Right cardiac atrium (tissue), 5 donors: Measurements from ENCODE around the gene MT3. TPM values are rescaled to one million over a fixed set of nuclear protein-coding genes. Genes with fewer than 3 reads are reported as not detected.
A peak's percentile ranks its signal among the peaks of the same experiment; 100 is the strongest.
"Not testable (repeated sequence)": the region's sequence is repeated elsewhere in the genome, so short reads cannot be mapped to it uniquely, and the experiment has no call there.

Experiments
- ATAC-seq, 2 donors: fragments of 200-7000 bp; cut with Tn5 transposase; one replicate each; pipeline versions ENCODE4 v1.8.0 to v1.9.1; 2020; ENCODE audit warnings: moderate library complexity in 2 of 2, mild to moderate bottlenecking in 1 of 2
- DNase-seq, 3 donors: peaks; one replicate each; pipeline ENCODE4 v3.0.0-alpha.2; 2020
- H3K27ac ChIP-seq: one replicate; pipeline ENCODE4 v1.5.1; 2013; ENCODE audit warnings: mild to moderate bottlenecking, low read length, control low read depth, moderate library complexity
- H3K27me3 ChIP-seq: one replicate; pipeline ENCODE4 v1.6.1; 2013; ENCODE audit not compliant: control insufficient read depth, insufficient read depth
- H3K4me1 ChIP-seq: one replicate; pipeline ENCODE4 v1.6.1; 2013; ENCODE audit warnings: low read length; ENCODE audit not compliant: control insufficient read depth, insufficient read depth
- H3K4me3 ChIP-seq: one replicate; pipeline ENCODE4 v1.5.1; 2013; ENCODE audit warnings: low read length, control low read depth
- H3K9me3 ChIP-seq: one replicate; pipeline ENCODE4 v1.6.1; 2013; ENCODE audit warnings: low read length; ENCODE audit not compliant: control insufficient read depth
- WGBS: extraction: QIAGEN DNeasy Blood & Tissue Kit; methylation state at CpG from one replicate; pipeline ENCODE4 v1.1.7; 2013; 5-methylcytosine and 5-hydroxymethylcytosine counted together
- intact Hi-C, 4 donors: fragments of 100-400 bp; cut with DNase I; formaldehyde crosslinking; loops; one replicate each; pipeline versions ENCODE4 v1.11.0 to v1.14.0; 2022 to 2023
- polyA plus RNA-seq: library from polyadenylated mRNA; stranded (reverse); fragments of 200-250 nt; gene quantifications from one replicate; pipeline ENCODE4 v1.2.3, GENCODE V29; 2013
- total RNA-seq, 4 donors: library from RNA; stranded (reverse); fragmentation: NEBNext Ultra II Directional; extraction: Animal tissue kit (Norgen Biotek cat#: 25700); gene quantifications; one replicate each; pipeline ENCODE4 v1.2.1, GENCODE V29; 2021
- donor health status: healthy with polysubstance abuse.
- donor health status: DM: no; HTN: yes; CAD: no.
- donor health status: DM: no; HTN: no; CAD: no.
- donor health status: DM: no; HTN: yes; CAD: no; lungs with severe emphysema.
- donor health status: DM: yes; HTN: yes; CAD: no.

The MT3 gene
- total and polyA plus RNA-seq, 5 donors: 2.0 to 24.7 (median 3.5) TPM

DNA sequence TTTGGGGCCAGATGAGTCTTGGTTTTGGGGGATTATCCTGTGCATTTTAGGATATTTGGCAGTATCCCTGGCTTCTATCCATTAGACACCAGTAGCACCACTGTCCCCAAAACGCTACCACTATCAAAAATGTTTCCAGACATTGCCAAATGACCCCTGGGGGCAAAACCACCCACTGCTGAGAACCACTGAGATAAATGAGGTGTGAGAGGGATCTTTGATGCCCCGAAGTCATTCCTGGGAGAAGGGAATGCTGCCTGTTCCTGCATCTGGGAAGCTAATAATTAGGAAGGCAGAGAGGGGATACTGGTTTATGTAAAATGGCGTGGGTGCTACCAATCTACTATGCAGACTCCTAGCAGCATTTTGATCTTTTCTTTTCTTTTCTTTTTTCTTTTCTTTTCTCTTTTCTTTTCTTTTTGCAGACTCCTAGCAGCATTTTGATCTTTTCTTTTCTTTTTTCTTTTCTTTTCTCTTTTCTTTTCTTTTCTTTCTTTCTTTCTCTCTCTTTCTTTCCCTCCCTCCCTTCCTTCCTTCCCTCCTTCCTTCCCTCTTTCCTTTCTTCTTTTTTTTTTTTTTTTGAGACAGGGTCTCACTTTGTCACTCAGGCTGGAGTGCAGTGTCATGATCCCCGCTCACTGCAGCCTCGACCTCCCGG lies 8.8 kb upstream of the MT3 start:
- intact Hi-C loops: no loop called here
- ATAC-seq: no peak

DNA sequence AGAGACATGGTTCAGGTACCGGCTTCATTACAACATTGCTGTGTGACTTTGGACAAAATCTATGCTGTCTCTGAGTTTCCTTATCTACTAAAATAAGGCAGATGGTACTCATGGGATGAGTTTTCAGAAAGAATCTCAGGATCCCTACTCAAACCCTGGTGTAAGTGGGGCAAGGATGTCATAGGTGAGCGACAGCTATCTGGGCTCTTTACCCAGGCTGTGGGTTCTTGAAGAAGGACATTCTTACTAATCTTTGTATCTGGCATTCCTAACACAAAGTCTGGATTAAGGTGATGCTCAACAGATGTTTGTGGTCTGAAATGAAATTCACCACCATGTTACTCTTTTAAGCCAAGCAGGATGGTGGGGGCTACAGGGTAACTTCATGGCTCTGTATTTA lies 6.4 kb upstream of the MT3 start:
- H3K27me3 ChIP-seq: not testable (repeated sequence)
- WGBS: 86% methylated on average over 2 of the region's 2 CpGs

More for the DNA sequence above, 8.8 kb upstream of the MT3 start:
- Histone ChIP-seq H3K27ac (no peak overlapping the region), H3K27me3 (no peaks in the 10 kb centered on the region), H3K4me3 (no peak overlapping the region), H3K9me3 (no peaks in the 10 kb centered on the region), H3K4me1 (no peaks in the 10 kb centered on the region)
- 65% methylated on average over 6 of the region's 6 CpGs for WGBS
- DNase-seq: no peak

DNA sequence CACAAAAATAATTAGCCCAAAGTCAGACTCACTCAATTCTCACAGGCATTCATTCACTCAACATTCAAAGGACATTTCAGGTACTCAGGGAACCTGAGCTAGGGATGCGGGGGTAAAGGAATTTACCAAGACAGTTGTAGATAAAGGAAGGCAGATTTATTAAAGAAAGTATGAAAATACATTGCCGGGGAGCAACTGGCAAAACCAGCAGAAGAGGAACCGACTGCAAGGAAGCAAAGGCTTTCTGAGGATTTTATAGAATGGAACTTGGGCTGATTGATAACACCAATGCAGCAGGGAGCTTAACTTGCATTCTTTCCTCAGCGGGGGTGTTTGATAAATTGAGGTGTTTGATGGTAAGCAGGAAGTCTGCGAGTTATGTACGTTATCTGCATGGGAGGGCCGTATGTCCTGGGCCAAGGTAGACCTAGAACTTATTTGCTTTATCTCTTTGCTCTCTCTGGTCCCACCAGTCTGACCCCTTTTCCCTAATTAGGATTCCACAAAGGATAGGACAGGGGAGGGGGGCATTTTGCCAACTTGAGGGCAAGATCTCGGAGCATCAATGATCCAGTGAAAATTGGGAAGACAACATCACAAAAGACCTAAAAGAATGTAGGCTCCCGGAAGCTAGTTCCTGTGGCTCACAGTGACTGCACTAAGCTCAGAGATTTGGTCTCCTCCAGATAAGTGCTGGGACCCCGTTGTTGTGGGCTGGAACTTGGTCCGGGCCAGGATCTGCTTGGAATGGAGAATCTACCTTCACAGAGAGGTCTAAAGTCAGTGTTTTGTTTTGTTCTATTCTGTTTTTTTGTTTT lies 5.8 kb upstream of the MT3 start:
- 48% methylated on average over 11 of the region's 11 CpGs for WGBS
- intact Hi-C loops: no loop called here
- H3K4me1 ChIP-seq: no peaks in the 10 kb centered on the region
- no peaks in the 10 kb centered on the region for H3K9me3 ChIP-seq
- H3K4me3 ChIP-seq: no peak overlapping the region
- no peaks in the 10 kb centered on the region for H3K27me3 ChIP-seq
- ATAC-seq (no peak), DNase-seq (no peak)
- no peak overlapping the region for H3K27ac ChIP-seq

More for the DNA sequence above, 6.4 kb upstream of the MT3 start:
- H3K4me1 ChIP-seq, H3K9me3 ChIP-seq, DNase-seq, intact Hi-C loops, H3K27ac ChIP-seq, ATAC-seq, H3K4me3 ChIP-seq: not testable (repeated sequence)

DNA sequence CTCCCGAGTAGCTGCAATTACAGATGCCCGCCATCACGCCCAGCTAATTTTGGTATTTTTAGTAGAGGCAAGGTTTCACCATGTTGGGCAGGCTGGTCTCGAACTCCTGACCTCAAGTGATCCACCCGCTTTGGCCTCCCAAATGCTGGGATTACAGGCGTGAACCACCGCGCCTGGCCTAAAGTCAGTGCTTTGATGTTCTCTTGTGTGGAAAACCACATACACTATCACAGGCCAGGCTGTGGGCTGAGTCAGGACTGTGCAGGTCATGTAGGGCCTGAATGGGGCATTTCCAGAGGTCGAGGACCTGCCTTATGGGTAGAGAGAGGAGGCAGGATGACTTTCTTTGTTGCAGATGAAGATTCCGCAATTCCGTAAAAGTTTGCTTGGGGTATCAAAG lies 5.1 kb upstream of the MT3 start:
- intact Hi-C loops: no loop called here
- no peaks in the 10 kb centered on the region for H3K9me3 ChIP-seq

DNA sequence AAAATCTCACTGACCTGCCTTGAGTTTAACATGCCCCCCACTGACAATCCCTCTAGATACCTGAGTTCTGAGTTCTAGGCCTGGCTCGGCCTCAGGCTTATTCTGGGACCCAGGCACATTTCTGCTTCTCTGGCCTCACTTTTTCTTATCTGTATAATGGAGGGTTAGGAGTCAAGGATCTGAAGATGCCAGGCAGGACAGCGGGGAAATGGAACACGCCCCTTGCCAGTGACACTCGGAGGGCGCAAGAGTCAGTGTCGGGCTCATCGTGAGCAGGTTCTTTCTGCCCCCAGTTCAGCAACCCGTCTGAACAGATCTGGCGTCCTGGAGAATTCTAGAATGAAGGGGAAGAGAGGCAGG lies 567 bp upstream of the MT3 start:
- no peak for DNase-seq
- 32% methylated on average over 9 of the region's 9 CpGs for WGBS
- ATAC-seq: no peak
- Histone ChIP-seq H3K4me3 (peak overlapping the region; percentile 28), H3K27me3 (no peaks in the 10 kb centered on the region), H3K4me1 (no peaks in the 10 kb centered on the region), H3K27ac (no peak overlapping the region), H3K9me3 (no peaks in the 10 kb centered on the region)
- intact Hi-C loops: no loop called here

More for the DNA sequence above, 5.1 kb upstream of the MT3 start:
- ATAC-seq (no peak), DNase-seq (no peak)
- H3K4me3 ChIP-seq: no peak overlapping the region
- no peak overlapping the region for H3K27ac ChIP-seq
- no peaks in the 10 kb centered on the region for H3K4me1 ChIP-seq
- no peaks in the 10 kb centered on the region for H3K27me3 ChIP-seq
- 85% methylated on average over 11 of the region's 11 CpGs for WGBS

DNA sequence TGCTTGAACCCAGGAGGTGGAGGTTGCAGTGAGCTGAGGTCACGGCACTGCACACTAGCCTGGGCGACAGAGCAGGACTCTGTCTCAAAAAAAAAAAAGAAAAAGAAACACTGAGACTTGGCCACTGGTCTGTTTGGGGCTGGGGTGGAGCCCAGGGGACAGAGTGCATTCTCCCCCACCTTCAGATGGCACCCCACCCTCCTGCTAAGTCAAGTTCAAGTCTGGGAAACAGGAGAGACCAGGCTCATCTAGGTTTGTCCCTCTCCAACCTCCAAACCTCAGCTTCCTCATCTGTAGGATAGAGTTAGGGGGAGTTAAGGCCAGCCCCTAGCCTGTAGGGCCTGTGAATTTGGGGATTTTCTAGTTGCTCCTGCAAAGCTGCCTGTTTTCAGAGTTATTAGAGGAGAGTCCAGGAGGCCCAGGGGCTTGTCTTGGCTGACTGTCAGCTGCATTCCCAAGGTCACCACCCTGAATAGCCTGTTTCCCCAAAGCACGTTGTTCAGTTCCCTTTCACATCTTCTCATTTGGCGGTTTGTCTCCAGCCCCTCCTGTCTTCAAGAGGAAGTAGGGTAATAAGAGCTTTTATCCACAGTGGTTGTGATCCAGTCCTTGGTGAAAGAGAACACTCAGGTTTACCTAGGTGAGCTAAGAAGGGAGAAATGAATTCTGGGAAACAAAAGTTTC lies 2.2 kb downstream of the MT3 start:
- ATAC-seq (no peak), DNase-seq (no peak)
- intact Hi-C loops: loop anchor here in 2 of 4 donors (10.0 kb wide), 2 partner anchors 47 to 67 kb away; partner anchors contain the start of gene BBS2 (in 1 of the 2)
- no peak overlapping the region for H3K4me3 ChIP-seq
- no peaks in the 10 kb centered on the region for H3K4me1 ChIP-seq
- H3K27ac ChIP-seq: no peak overlapping the region
- H3K27me3 ChIP-seq: no peaks in the 10 kb centered on the region
- no peaks in the 10 kb centered on the region for H3K9me3 ChIP-seq
- WGBS: 55% methylated on average over 4 of the region's 4 CpGs

DNA sequence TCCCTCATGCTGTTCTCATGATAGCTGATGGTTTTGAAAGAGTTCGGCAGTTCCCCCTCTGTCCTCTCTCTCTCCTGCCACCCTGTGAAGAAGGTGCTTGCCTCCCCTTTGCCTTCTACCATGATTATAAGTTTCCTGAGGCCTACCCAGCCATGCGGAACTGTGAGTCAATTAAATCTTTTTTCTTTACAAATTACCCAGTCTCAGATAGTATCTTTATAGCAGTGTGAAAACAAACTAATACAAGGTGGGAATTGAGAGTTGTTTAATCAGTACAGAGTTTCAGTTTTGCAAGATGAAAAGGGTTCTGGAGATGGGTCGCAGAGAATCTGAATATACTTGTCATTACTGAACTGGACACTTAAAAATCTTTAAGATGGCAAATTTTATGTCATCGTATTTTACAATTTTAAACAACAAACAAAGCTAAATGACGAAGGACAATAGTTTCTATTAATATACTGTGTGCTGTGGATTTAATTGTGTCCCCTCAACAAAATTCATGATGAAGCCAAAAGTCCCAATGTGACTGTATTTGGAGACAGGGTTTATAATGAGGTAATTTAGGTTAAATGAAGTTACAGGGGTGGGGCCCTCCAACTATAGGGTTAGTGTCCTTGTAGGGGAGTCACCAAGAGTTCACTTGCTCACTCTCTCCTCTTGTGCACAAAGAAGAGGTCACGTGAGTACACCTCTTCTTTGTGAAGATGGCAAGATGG lies 4.4 kb downstream of the MT3 start:
- no peaks in the 10 kb centered on the region for H3K4me1 ChIP-seq
- no peak for ATAC-seq
- DNase-seq: no peak
- no peak overlapping the region for H3K27ac ChIP-seq
- no peaks in the 10 kb centered on the region for H3K9me3 ChIP-seq
- no peaks in the 10 kb centered on the region for H3K27me3 ChIP-seq
- no peak overlapping the region for H3K4me3 ChIP-seq
- 94% methylated on average over 6 of the region's 6 CpGs for WGBS
- intact Hi-C loops: loop anchor here in 2 of 4 donors (10.0 kb wide), 2 partner anchors 49 to 69 kb away; partner anchors contain the start of gene BBS2 (in 1 of the 2)

DNA sequence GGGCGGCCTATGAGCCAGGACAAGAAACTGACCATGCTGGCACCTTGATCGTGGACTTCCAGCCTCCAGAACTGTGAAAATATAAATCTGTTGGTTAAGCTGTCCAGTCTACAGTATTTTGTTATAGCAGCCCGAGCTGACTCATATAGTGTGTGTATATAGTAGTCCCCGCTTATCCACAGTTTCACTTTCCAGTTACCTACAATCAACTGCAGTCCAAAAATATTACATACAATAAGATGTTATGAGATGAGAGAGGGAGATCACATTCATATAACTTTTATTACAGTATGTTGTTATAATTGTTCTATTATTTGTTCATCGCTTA lies 4.9 kb downstream of the MT3 start:
- H3K27me3 ChIP-seq: no peaks in the 10 kb centered on the region
- H3K4me3 ChIP-seq: no peak overlapping the region
- 94% methylated on average over 5 of the region's 5 CpGs for WGBS
- H3K27ac ChIP-seq: no peak overlapping the region
- no peaks in the 10 kb centered on the region for H3K4me1 ChIP-seq
- DNase-seq (no peak), ATAC-seq (no peak)
- intact Hi-C loops: loop anchor here in 2 of 4 donors (10.0 kb wide), 2 partner anchors 49 to 69 kb away; partner anchors contain the start of gene BBS2 (in 1 of the 2)
- no peaks in the 10 kb centered on the region for H3K9me3 ChIP-seq

DNA sequence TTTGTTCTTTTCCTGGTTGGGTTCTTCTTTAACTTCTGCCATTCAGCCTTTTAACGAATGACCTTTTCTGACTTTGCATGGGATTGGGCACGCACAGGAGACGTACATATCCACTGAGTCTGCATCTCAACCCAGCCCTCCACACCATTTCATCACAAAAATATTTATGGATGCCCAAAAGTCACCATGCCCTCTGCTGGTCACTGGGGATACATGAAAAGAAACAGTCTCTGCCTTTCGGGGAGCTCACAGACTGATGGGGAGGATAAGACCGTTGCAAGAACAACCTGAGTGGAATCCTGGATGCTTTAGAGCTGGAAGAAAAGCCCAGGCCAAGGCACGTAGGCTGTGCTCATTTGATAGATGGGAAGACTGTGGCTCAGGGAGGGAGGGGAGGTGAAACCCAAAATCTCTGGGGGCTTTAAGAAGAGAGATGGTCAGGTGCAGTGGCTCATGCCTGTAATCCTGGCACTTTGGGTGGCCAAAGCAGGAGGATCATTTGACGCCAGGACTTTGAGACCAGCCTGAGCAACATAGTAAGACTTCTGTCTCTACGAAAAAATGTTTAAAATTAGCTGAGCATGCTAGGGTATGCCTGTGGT lies 11.2 kb downstream of the MT3 start:
- peak; percentile 37 to 51 for ATAC-seq
- Histone ChIP-seq H3K27ac (no peak overlapping the region), H3K4me3 (no peak overlapping the region), H3K27me3 (no peaks in the 10 kb centered on the region), H3K4me1 (no peaks in the 10 kb centered on the region), H3K9me3 (no peaks in the 10 kb centered on the region)
- WGBS: 32% methylated on average over 8 of the region's 8 CpGs
- DNase-seq: no peak
- intact Hi-C loops: loop anchor here (2.0 to 10.0 kb wide), 4 partner anchors 86 to 104 kb away; no protein-coding TSS in a partner anchor

DNA sequence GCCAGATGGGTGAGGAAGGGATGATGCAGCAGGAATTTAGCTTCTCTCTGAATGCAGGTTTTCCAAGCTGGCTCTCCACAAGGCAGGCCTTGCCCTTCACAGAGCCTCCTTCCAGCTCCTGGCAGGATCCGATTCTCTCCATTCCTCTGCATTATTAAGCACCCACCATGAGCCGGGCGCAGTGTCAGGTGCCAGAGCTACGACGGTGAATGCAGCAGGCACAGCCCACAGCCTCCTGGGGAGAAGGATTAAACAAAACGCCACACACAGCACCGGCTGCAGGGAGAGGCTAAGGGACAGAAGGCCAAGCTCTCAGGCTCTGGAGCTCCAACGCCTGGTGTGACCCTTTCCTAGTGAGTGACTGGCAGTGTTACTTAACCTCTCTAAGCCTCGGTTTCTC lies 12.0 kb downstream of the MT3 start:
- no peak for DNase-seq
- intact Hi-C loops: loop anchor here (2.0 to 10.0 kb wide), 4 partner anchors 87 to 103 kb away; no protein-coding TSS in a partner anchor
- 61% methylated on average over 9 of the region's 9 CpGs for WGBS
- no peak for ATAC-seq
- Histone ChIP-seq H3K4me3 (no peak overlapping the region), H3K27ac (no peak overlapping the region), H3K4me1 (peaks cover 6% of the 10 kb centered on the region), H3K27me3 (no peaks in the 10 kb centered on the region), H3K9me3 (no peaks in the 10 kb centered on the region)
